NCI-H2196 treated with DMSO at 0.1 percent for 48 hours (cell line): ENCODE data around the gene KLHL17.
A peak's percentile ranks its signal among the peaks of the same experiment; 100 is the strongest.

ENCODE experiments used
- DNase-seq: peaks from one replicate; lab custom pipeline; 2025; ENCODE audit not compliant: unreplicated experiment; lab: John Stamatoyannopoulos, UW

Gene KLHL17

GRCh38 chr1:921011-921837 is 39.2 kb upstream of the KLHL17 start:
- DNase-seq: peak; percentile 72

GRCh38 chr1:923131-923990 is 37.0 kb upstream of the KLHL17 start, which contains the start of gene SAMD11:
Gene SAMD11, plus strand, starts transcription at chr1:923923. Its CDS starts 509 bp downstream, at chr1:924432.
- DNase-seq: peak; percentile 55

- no peak for DNase-seq
Measured at GRCh38 chr1:923991-924655, 36.3 kb upstream of the KLHL17 start.

- no peak for DNase-seq
Measured at GRCh38 chr1:924656-925560, 35.5 kb upstream of the KLHL17 start.

GRCh38 chr1:925561-926421 is 34.6 kb upstream of the KLHL17 start:
- DNase-seq: peak; percentile 19

GRCh38 chr1:927234-927633 is 33.1 kb upstream of the KLHL17 start:
- no peak for DNase-seq

GRCh38 chr1:927748-928147 is 32.6 kb upstream of the KLHL17 start:
- no peak for DNase-seq

GRCh38 chr1:928825-929661 is 31.3 kb upstream of the KLHL17 start:
- DNase-seq: no peak

GRCh38 chr1:929712-930632 is 30.4 kb upstream of the KLHL17 start:
- no peak for DNase-seq

GRCh38 chr1:930633-931138 is 29.7 kb upstream of the KLHL17 start:
- DNase-seq: no peak

- no peak for DNase-seq
Measured at GRCh38 chr1:931380-932172, 28.8 kb upstream of the KLHL17 start.

- DNase-seq: no peak
Measured at GRCh38 chr1:932173-932510, 28.2 kb upstream of the KLHL17 start.

GRCh38 chr1:932776-933602 is 27.4 kb upstream of the KLHL17 start:
- DNase-seq: no peak

GRCh38 chr1:933603-933940 is 26.8 kb upstream of the KLHL17 start:
- DNase-seq: no peak

- no peak for DNase-seq
Measured at GRCh38 chr1:934991-935750, 25.2 kb upstream of the KLHL17 start.
